HepG2 (cell line): ENCODE measurements around the gene NID1. TPM values are rescaled to one million over a fixed set of nuclear protein-coding genes. Genes with fewer than 3 reads are reported as not detected.
A peak's percentile ranks its signal among the peaks of the same experiment; 100 is the strongest.

Source experiments
- FIP1L1 ChIP-seq: fragments of 200-400 bp; formaldehyde crosslinking; IDR thresholded peaks from 2 replicates; pipeline ENCODE4 v1.6.1; 2018; ENCODE audit warnings: low read depth, mild to moderate bottlenecking, low read length, moderate library complexity, borderline replicate concordance; ENCODE audit not compliant: insufficient read depth
- HDAC1 ChIP-seq: sonication (generic); formaldehyde crosslinking; IDR thresholded peaks from 2 replicates; pipeline ENCODE4 v1.5.1; 2020; ENCODE audit warnings: mild to moderate bottlenecking, missing genetic modification reagents
- MXI1 ChIP-seq: IDR thresholded peaks from 3 replicates; pipeline ENCODE4 v1.6.1; 2012; ENCODE audit warnings: low read depth, low read length, inconsistent platforms, borderline replicate concordance
- PAF1 ChIP-seq: IDR thresholded peaks from 2 replicates; pipeline ENCODE4 v1.6.1; 2016; ENCODE audit warnings: missing genetic modification reagents, missing compliant biosample characterization
- POLR2A ChIP-seq, 2 experiments: IDR thresholded peaks; 2 replicates each; pipeline ENCODE4 v1.6.1; 2011; ENCODE audit warnings: low read depth in 2 of 2, low read length in 2 of 2, mild to moderate bottlenecking in 1 of 2, moderate library complexity in 1 of 2; ENCODE audit not compliant: insufficient read depth in 1 of 2
- STAT5B ChIP-seq: sonication (generic); formaldehyde crosslinking; IDR thresholded peaks from 2 replicates; pipeline ENCODE4 v1.4.0; 2020; ENCODE audit warnings: missing genetic modification reagents
- THAP7 ChIP-seq: sonication (generic); formaldehyde crosslinking; IDR thresholded peaks from 2 replicates; pipeline ENCODE4 v1.8.1; 2023; ENCODE audit warnings: mild to moderate bottlenecking, missing genetic modification reagents
- TMF1 ChIP-seq: sonication (generic); formaldehyde crosslinking; IDR thresholded peaks from 2 replicates; pipeline ENCODE4 v1.8.1; 2022; ENCODE audit warnings: low read depth, missing genetic modification reagents
- ZGPAT ChIP-seq: IDR thresholded peaks from 2 replicates; pipeline ENCODE4 v1.6.1; 2016; ENCODE audit warnings: mild to moderate bottlenecking
- ZNF251 ChIP-seq: sonication (generic); formaldehyde crosslinking; IDR thresholded peaks from 2 replicates; pipeline ENCODE4 v1.9.0; 2021; ENCODE audit warnings: mild to moderate bottlenecking, missing genetic modification reagents
- ZNF605 ChIP-seq: sonication (generic); formaldehyde crosslinking; IDR thresholded peaks from 2 replicates; pipeline ENCODE4 v1.8.0; 2022; ENCODE audit warnings: mild to moderate bottlenecking, missing genetic modification reagents
- polyA plus RNA-seq, 8 experiments: library from polyadenylated mRNA; depleted of rRNA in 3 of 8; stranded (reverse) in 7 of 8; unstranded in 1 of 8; fragments of >200 nt; fragmentation: Illumina TruSeq in 4 of 8; extraction: Trizol in 4 of 8; gene quantifications; 2 replicates each; pipeline versions ENCODE4 v1.2.1 to v1.2.3, GENCODE V29; 2011 to 2016; ENCODE audit warnings: low read depth in 4 of 8, missing spikeins in 1 of 8, mixed read lengths in 1 of 8; ENCODE audit not compliant: insufficient read depth in 1 of 8
- total RNA-seq, 5 experiments: library from RNA; depleted of rRNA; stranded (reverse); fragments of >200 nt; fragmentation: Illumina TruSeq; extraction: Trizol; gene quantifications; 2 replicates each; pipeline ENCODE4 v1.2.3, GENCODE V29; 2016; ENCODE audit warnings: low read depth in 1 of 5
- TF ChIP-seq, protein P1 (sequence below): sonication (generic); formaldehyde crosslinking; IDR thresholded peaks from 2 replicates; pipeline ENCODE4 v1.4.0; 2020; ENCODE audit warnings: missing genetic modification reagents
- TF ChIP-seq, protein P2 (sequence below): IDR thresholded peaks from 2 replicates; pipeline ENCODE4 v1.4.0; 2020; ENCODE audit warnings: mild to moderate bottlenecking, missing genetic modification reagents
- TF ChIP-seq, protein P3 (sequence below): sonication (generic); formaldehyde crosslinking; IDR thresholded peaks from 2 replicates; pipeline ENCODE4 v1.8.1; 2022; ENCODE audit warnings: low read depth, mild to moderate bottlenecking, missing genetic modification reagents

NID1 gene
- total and polyA plus RNA-seq, 2 of the 13 experiments (the other 11 are each of a cell fraction or from before 2014, with no cell fraction given), result 50.2 to 56.1 TPM

- TF ChIP-seq, protein P1, sequence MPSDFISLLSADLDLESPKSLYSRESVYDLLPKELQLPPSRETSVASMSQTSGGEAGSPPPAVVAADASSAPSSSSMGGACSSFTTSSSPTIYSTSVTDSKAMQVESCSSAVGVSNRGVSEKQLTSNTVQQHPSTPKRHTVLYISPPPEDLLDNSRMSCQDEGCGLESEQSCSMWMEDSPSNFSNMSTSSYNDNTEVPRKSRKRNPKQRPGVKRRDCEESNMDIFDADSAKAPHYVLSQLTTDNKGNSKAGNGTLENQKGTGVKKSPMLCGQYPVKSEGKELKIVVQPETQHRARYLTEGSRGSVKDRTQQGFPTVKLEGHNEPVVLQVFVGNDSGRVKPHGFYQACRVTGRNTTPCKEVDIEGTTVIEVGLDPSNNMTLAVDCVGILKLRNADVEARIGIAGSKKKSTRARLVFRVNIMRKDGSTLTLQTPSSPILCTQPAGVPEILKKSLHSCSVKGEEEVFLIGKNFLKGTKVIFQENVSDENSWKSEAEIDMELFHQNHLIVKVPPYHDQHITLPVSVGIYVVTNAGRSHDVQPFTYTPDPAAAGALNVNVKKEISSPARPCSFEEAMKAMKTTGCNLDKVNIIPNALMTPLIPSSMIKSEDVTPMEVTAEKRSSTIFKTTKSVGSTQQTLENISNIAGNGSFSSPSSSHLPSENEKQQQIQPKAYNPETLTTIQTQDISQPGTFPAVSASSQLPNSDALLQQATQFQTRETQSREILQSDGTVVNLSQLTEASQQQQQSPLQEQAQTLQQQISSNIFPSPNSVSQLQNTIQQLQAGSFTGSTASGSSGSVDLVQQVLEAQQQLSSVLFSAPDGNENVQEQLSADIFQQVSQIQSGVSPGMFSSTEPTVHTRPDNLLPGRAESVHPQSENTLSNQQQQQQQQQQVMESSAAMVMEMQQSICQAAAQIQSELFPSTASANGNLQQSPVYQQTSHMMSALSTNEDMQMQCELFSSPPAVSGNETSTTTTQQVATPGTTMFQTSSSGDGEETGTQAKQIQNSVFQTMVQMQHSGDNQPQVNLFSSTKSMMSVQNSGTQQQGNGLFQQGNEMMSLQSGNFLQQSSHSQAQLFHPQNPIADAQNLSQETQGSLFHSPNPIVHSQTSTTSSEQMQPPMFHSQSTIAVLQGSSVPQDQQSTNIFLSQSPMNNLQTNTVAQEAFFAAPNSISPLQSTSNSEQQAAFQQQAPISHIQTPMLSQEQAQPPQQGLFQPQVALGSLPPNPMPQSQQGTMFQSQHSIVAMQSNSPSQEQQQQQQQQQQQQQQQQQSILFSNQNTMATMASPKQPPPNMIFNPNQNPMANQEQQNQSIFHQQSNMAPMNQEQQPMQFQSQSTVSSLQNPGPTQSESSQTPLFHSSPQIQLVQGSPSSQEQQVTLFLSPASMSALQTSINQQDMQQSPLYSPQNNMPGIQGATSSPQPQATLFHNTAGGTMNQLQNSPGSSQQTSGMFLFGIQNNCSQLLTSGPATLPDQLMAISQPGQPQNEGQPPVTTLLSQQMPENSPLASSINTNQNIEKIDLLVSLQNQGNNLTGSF (CRISPR knock-in tag), result 0 out of 2 replicates have a peak, but pooled peaks have one; percentile 53
- TF ChIP-seq HDAC1 (CRISPR knock-in tag), result 0 out of 2 replicates have a peak, but pooled peaks have one; percentile 33
- TF ChIP-seq FIP1L1, result no peak
- TF ChIP-seq TMF1, result no peak
- no peak for TF ChIP-seq ZNF251 (CRISPR knock-in tag)
- TF ChIP-seq, protein P2, sequence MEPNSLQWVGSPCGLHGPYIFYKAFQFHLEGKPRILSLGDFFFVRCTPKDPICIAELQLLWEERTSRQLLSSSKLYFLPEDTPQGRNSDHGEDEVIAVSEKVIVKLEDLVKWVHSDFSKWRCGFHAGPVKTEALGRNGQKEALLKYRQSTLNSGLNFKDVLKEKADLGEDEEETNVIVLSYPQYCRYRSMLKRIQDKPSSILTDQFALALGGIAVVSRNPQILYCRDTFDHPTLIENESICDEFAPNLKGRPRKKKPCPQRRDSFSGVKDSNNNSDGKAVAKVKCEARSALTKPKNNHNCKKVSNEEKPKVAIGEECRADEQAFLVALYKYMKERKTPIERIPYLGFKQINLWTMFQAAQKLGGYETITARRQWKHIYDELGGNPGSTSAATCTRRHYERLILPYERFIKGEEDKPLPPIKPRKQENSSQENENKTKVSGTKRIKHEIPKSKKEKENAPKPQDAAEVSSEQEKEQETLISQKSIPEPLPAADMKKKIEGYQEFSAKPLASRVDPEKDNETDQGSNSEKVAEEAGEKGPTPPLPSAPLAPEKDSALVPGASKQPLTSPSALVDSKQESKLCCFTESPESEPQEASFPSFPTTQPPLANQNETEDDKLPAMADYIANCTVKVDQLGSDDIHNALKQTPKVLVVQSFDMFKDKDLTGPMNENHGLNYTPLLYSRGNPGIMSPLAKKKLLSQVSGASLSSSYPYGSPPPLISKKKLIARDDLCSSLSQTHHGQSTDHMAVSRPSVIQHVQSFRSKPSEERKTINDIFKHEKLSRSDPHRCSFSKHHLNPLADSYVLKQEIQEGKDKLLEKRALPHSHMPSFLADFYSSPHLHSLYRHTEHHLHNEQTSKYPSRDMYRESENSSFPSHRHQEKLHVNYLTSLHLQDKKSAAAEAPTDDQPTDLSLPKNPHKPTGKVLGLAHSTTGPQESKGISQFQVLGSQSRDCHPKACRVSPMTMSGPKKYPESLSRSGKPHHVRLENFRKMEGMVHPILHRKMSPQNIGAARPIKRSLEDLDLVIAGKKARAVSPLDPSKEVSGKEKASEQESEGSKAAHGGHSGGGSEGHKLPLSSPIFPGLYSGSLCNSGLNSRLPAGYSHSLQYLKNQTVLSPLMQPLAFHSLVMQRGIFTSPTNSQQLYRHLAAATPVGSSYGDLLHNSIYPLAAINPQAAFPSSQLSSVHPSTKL (CRISPR knock-in tag), result peak; percentile 28; the same call in 1 of the 2 replicates
- TF ChIP-seq ZNF605, result peak; percentile 77
- no peak for TF ChIP-seq ZGPAT (CRISPR knock-in tag)
- TF ChIP-seq POLR2A (IDR thresholded peaks at IDR 0.05; ENCODE audit: insufficient read depth in 1 of 2, low read depth in 2 of 2, low read length in 2 of 2), result peak; percentile 41 to 53; a peak in 2 of 4 replicates
- TF ChIP-seq THAP7, result 0 out of 2 replicates have a peak, but pooled peaks have one; percentile 53
- TF ChIP-seq, protein P3, sequence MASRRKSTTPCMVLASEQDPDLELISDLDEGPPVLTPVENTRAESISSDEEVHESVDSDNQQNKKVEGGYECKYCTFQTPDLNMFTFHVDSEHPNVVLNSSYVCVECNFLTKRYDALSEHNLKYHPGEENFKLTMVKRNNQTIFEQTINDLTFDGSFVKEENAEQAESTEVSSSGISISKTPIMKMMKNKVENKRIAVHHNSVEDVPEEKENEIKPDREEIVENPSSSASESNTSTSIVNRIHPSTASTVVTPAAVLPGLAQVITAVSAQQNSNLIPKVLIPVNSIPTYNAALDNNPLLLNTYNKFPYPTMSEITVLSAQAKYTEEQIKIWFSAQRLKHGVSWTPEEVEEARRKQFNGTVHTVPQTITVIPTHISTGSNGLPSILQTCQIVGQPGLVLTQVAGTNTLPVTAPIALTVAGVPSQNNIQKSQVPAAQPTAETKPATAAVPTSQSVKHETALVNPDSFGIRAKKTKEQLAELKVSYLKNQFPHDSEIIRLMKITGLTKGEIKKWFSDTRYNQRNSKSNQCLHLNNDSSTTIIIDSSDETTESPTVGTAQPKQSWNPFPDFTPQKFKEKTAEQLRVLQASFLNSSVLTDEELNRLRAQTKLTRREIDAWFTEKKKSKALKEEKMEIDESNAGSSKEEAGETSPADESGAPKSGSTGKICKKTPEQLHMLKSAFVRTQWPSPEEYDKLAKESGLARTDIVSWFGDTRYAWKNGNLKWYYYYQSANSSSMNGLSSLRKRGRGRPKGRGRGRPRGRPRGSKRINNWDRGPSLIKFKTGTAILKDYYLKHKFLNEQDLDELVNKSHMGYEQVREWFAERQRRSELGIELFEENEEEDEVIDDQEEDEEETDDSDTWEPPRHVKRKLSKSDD (CRISPR knock-in tag), result no peak
- TF ChIP-seq PAF1 (CRISPR knock-in tag), result no peak
- no peak for TF ChIP-seq STAT5B (CRISPR knock-in tag)
- TF ChIP-seq MXI1, result peak; percentile 53; the same call in 1 of the 3 replicates
Measured at GRCh38 chr1:235971571-235972310, 93.1 kb downstream of the NID1 start (continued).
